K562 (cell line): ENCODE measurements around the gene CHI3L1. TPM values are rescaled to one million over a fixed set of nuclear protein-coding genes. Genes with fewer than 3 reads are reported as not detected.

Experiments
- ATAC-seq: fragments of 200-7000 bp; cut with Tn5 transposase; 3 replicates; pipeline ENCODE4 v1.9.1; 2020; ENCODE audit warnings: moderate library complexity
- BruUV-seq: library from RNA; stranded (reverse); fragments of 400-500 nt; replicated peaks from 2 replicates; lab custom pipeline; 2021; lab: Mats Ljungman, UMichigan
- CTCF ChIA-PET: fragments of 300-600 bp; formaldehyde crosslinking; extraction: SDS; loops from one replicate; lab custom pipeline; 2021; ENCODE audit warnings: low intra/inter-chr PET ratio; lab: Yijun Ruan, JAX
- POLR2A ChIA-PET: fragments of 300-600, 350-650 bp; sonication (Branson Sonifier 250); formaldehyde crosslinking; extraction: SDS; loops from one replicate; lab custom pipeline; 2021; ENCODE audit warnings: antibody characterized with exemption, inconsistent platforms; lab: Yijun Ruan, JAX
- DNase-seq, 4 experiments: peaks; one replicate each; pipeline versions ENCODE4 v3.0.0 to v3.0.0-alpha.2; 2011 to 2018; ENCODE audit warnings: low spot score in 3 of 4, mixed read lengths in 3 of 4; ENCODE audit errors: extremely low read depth in 1 of 4
- FAIRE-seq: peaks from 2 replicates; lab custom pipeline; 2011; peaks lifted over from hg19 to GRCh38; lab: Jason Lieb, UNC
- H2AFZ ChIP-seq: 2 replicates; pipeline ENCODE4 v1.6.0; 2011; ENCODE audit warnings: low read depth, low read length, control low read depth, inconsistent platforms
- H3K27ac ChIP-seq: fragments of 200-600 bp; 3 replicates; pipeline ENCODE4 v1.8.0; 2011; ENCODE audit warnings: low read depth, mild to moderate bottlenecking, control low read depth, inconsistent platforms, low read length, moderate library complexity, mixed read lengths; ENCODE audit errors: extremely low read depth
- H3K27me3 ChIP-seq, 2 experiments: fragments of 300-600 bp in 1 of 2; 2 replicates in 1 of 2; 3 replicates in 1 of 2; pipeline versions ENCODE4 v1.6.0 to v1.8.0; 2011; ENCODE audit warnings: inconsistent platforms in 2 of 2, low read length in 2 of 2, mild to moderate bottlenecking in 1 of 2, mixed read lengths in 1 of 2, moderate library complexity in 1 of 2; ENCODE audit not compliant: control insufficient read depth in 2 of 2, insufficient read depth in 2 of 2
- H3K36me3 ChIP-seq: fragments of 300-600 bp; 3 replicates; pipeline ENCODE4 v1.8.0; 2011; ENCODE audit warnings: mild to moderate bottlenecking, low read length, inconsistent platforms; ENCODE audit not compliant: control insufficient read depth, insufficient read depth
- H3K4me1 ChIP-seq, 2 experiments: fragments of 200-600 bp in 1 of 2; replicated peaks in 1 of 2; 2 replicates in 1 of 2; 3 replicates in 1 of 2; pipeline versions ENCODE4 v1.5.1 to v1.8.0; 2011; ENCODE audit warnings: inconsistent platforms in 2 of 2, low read length in 2 of 2, mild to moderate bottlenecking in 1 of 2, mixed read lengths in 1 of 2, moderate library complexity in 1 of 2; ENCODE audit not compliant: control insufficient read depth in 2 of 2, insufficient read depth in 2 of 2
- H3K4me2 ChIP-seq: 2 replicates; pipeline ENCODE4 v1.6.1; 2011; ENCODE audit warnings: low read length, control low read depth, inconsistent platforms, mixed read lengths; ENCODE audit not compliant: insufficient read depth
- H3K4me3 ChIP-seq: fragments of 200-600 bp; sonication (generic), shearing (Covaris generic); 2 replicates; pipeline ENCODE4 v1.5.1; 2016; ENCODE audit warnings: control low read depth, inconsistent platforms
- H3K79me2 ChIP-seq: fragments of 200-600 bp; 3 replicates; pipeline ENCODE4 v1.8.0; 2011; ENCODE audit warnings: low read length, inconsistent platforms; ENCODE audit not compliant: control insufficient read depth, insufficient read depth
- H3K9ac ChIP-seq, 2 experiments: 2 replicates each; pipeline versions ENCODE4 v1.6.0 to v1.6.1; 2011; ENCODE audit warnings: low read depth in 2 of 2, low read length in 2 of 2, control low read depth in 1 of 2, inconsistent platforms in 1 of 2, mild to moderate bottlenecking in 1 of 2, mixed read lengths in 1 of 2; ENCODE audit not compliant: insufficient read depth in 1 of 2
- H3K9me1 ChIP-seq: one replicate; pipeline ENCODE4 v1.6.0; 2011; ENCODE audit warnings: inconsistent platforms, mild to moderate bottlenecking, low read length, moderate library complexity; ENCODE audit not compliant: control insufficient read depth, insufficient read depth
- H3K9me3 ChIP-seq: replicated peaks from 2 replicates; pipeline ENCODE4 v1.5.1; 2011; ENCODE audit warnings: low read depth, low read length, inconsistent platforms; ENCODE audit not compliant: control insufficient read depth, insufficient read depth
- H4K20me1 ChIP-seq: replicated peaks from 2 replicates; pipeline ENCODE4 v1.6.1; 2011; ENCODE audit warnings: low read length, inconsistent platforms, mixed read lengths; ENCODE audit not compliant: control insufficient read depth, insufficient read depth
- CEBPB ChIP-seq: fragments of 450-650 bp; IDR thresholded peaks from 2 replicates; pipeline ENCODE4 v1.6.1; 2016; ENCODE audit warnings: missing genetic modification characterization, missing compliant biosample characterization
- DACH1 ChIP-seq: fragments of 450-650 bp; IDR thresholded peaks from 2 replicates; pipeline ENCODE4 v1.6.1; 2018; ENCODE audit not compliant: partially characterized antibody
- HNRNPH1 ChIP-seq: fragments of 200-400 bp; formaldehyde crosslinking; optimal IDR thresholded peaks from 2 replicates; pipeline ENCODE3; 2017; ENCODE audit warnings: low read depth, mild to moderate bottlenecking, low read length, moderate library complexity
- MAZ ChIP-seq, 2 experiments: fragments of 450-650 bp in 1 of 2; sonication (generic) in 1 of 2; formaldehyde crosslinking; IDR thresholded peaks in 1 of 2; conservative IDR thresholded peaks in 1 of 2; 2 replicates each; pipeline versions ENCODE4 v1.4.0 to v1.5.0; 2020; ENCODE audit warnings: mild to moderate bottlenecking in 1 of 2, missing genetic modification reagents in 1 of 2
- ZNF146 ChIP-seq: IDR thresholded peaks from one replicate; pipeline ENCODE4 v1.6.1; 2018; ENCODE audit warnings: missing compliant biosample characterization; ENCODE audit not compliant: unreplicated experiment
- in situ Hi-C: fragments of 300-500 bp; cut with MboI; formaldehyde crosslinking; loops from 4 replicates; pipeline ENCODE4 v1.15.0; 2018; ENCODE audit warnings: inconsistent platforms, mixed read lengths
- intact Hi-C: fragments of 100-400 bp; cut with micrococcal nuclease; formaldehyde crosslinking; loops from 2 replicates; pipeline ENCODE4 v1.14.2; 2022
- polyA plus RNA-seq, 8 experiments: library from polyadenylated mRNA; depleted of rRNA in 4 of 8; stranded (reverse) in 5 of 8; unstranded in 3 of 8; fragments of >200 nt; fragmentation: Nextera tagmentation in 2 of 8; fragmentation: Illumina TruSeq in 1 of 8; extraction: Ambion mirVana in 2 of 8; extraction: Trizol in 1 of 8; gene quantifications; 2 replicates each; pipeline versions ENCODE4 v1.2.1 to v1.2.3, GENCODE V29; 2011 to 2014; ENCODE audit warnings: inconsistent platforms in 1 of 8, missing spikeins in 1 of 8
- total RNA-seq, 7 experiments: library from RNA; depleted of rRNA in 6 of 7; stranded (reverse); fragments of >200 nt in 6 of 7; fragmentation: Illumina TruSeq in 2 of 7; extraction: Trizol in 2 of 7; gene quantifications; 2 replicates each; pipeline versions ENCODE4 v1.2.1 to v1.2.3, GENCODE V29; 2011 to 2021; ENCODE audit warnings: low replicate concordance in 1 of 7

The CHI3L1 gene
- total and polyA plus RNA-seq, 9 of the 15 experiments (the other 6 are each of a cell fraction or from before 2014, with no cell fraction given): not detected

DNA sequence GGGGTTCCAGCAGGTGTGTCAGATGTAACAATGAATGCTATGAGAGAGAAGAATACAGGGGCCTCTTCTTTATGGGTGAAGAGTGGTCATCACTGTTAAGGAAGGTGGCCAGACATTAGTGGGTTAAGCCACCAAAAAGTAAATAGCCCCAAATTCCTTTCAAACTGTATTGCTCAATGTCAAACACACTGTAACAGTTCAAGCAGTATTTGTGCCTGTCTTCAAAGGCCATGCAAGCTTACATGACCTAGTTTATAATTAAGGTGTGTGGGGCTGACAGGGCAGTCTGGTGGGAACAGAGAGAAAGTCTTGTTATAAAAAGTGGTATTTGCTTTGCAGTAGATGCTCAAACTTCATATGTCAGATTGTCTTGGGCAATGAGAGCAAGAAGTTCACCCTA, 24.5 kb upstream of the CHI3L1 start:
- CTCF ChIA-PET: no interaction called here
- no peaks in the 10 kb centered on the region for H3K79me2 ChIP-seq
- in situ Hi-C loops: no loop called here

DNA sequence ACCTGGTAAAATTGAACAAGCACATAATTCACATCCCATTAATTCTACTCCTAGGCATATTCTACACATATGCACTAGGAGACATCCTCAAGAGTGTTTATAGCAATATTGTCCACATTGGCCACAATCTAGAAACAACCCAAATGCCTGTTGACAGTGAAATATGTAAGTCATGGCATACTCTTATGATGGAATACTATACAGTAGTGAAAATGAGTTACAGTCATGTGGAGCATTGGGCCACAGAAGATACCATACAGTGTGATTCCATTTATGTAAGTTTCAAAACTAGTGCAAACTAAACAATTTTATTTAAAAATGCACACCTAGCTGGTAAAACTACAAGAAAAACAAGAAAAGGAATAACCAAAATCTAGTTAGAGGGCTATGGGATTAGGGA, 23.8 kb upstream of the CHI3L1 start:
- DNase-seq: no peak
- in situ Hi-C loops: no loop called here
- no peaks in the 10 kb centered on the region for H3K9me1 ChIP-seq
- ChIA-PET CTCF (no interaction called here), POLR2A (no interaction called here)
- ATAC-seq: no peak
- H3K9me3 ChIP-seq: no peaks in the 10 kb centered on the region
- no peaks in the 10 kb centered on the region; the same call in 1 of the 2 replicates for H4K20me1 ChIP-seq
- H3K4me1 ChIP-seq: no peaks in the 10 kb centered on the region
- FAIRE-seq: no peak
- no peaks in the 10 kb centered on the region for H3K79me2 ChIP-seq
- no peak overlapping the region for H3K4me2 ChIP-seq
- peaks cover 3 to 39% of the 10 kb centered on the region in 2 experiments; a peak in 4 of 5 replicates for H3K27me3 ChIP-seq
- BruUV-seq: no TSS peak
- H3K27ac ChIP-seq: no peak overlapping the region
- H3K36me3 ChIP-seq: no peaks in the 10 kb centered on the region
- H3K9ac ChIP-seq: no peak overlapping the region
- no peak overlapping the region for H2AFZ ChIP-seq
- intact Hi-C loops: no loop called here
- H3K4me3 ChIP-seq: no peak overlapping the region
- TF ChIP-seq DACH1 (no peak), ZNF146 (peak; percentile 79)

More for the DNA sequence above, 24.5 kb upstream of the CHI3L1 start:
- peaks cover 6% of the 10 kb centered on the region for H4K20me1 ChIP-seq
- no peaks in the 10 kb centered on the region for H3K9me1 ChIP-seq
- no peaks in the 10 kb centered on the region for H3K4me1 ChIP-seq
- H3K9me3 ChIP-seq: no peaks in the 10 kb centered on the region
- H3K4me2 ChIP-seq: no peak overlapping the region
- no peak overlapping the region for H2AFZ ChIP-seq
- intact Hi-C loops: no loop called here
- peaks cover 3 to 39% of the 10 kb centered on the region in 2 experiments; a peak in 3 of 5 replicates for H3K27me3 ChIP-seq
- TF ChIP-seq MAZ (CRISPR knock-in tag; conservative IDR thresholded peaks at IDR 0.05 in 1 of 2, IDR thresholded peaks at IDR 0.05 in 1 of 2): no peak
- peak; percentile 10; the same call in 1 of the 2 replicates for TF ChIP-seq CEBPB (tag)
- TF ChIP-seq HNRNPH1: no peak
- ATAC-seq (no peak), DNase-seq (no peak), FAIRE-seq (no peak)
- no peak overlapping the region for H3K9ac ChIP-seq
- BruUV-seq: no TSS peak
- no peaks in the 10 kb centered on the region for H3K36me3 ChIP-seq
- POLR2A ChIA-PET: interaction anchor here (1.0 kb wide), 1 partner anchor 17 kb away, joined by 3 read pairs; no protein-coding TSS in a partner anchor
- no peak overlapping the region for H3K4me3 ChIP-seq
- H3K27ac ChIP-seq: no peak overlapping the region
